Fibroblast of mammary gland (primary cell): ENCODE results near the gene DERL2.

Experiments used
- DNase-seq: peaks from one replicate; pipeline ENCODE4 v3.0.0-alpha.2; 2010; ENCODE audit warnings: low read depth
- H3K4me3 ChIP-seq: 2 replicates; pipeline ENCODE4 v1.5.1; 2011; ENCODE audit warnings: low read depth, mild to moderate bottlenecking, low read length, moderate library complexity; ENCODE audit not compliant: control insufficient read depth
- CTCF ChIP-seq: conservative IDR thresholded peaks from 2 replicates; pipeline ENCODE4 v1.5.1; 2011; ENCODE audit warnings: low read depth, low read length, inconsistent platforms; ENCODE audit not compliant: control insufficient read depth, insufficient read depth

Gene DERL2

GRCh38 chr17:5527601-5528250 lies 41.7 kb upstream of the DERL2 start:
- no peak for TF ChIP-seq CTCF
- no peak for DNase-seq
- H3K4me3 ChIP-seq = no peak overlapping the region

- no peak overlapping the region for H3K4me3 ChIP-seq
- TF ChIP-seq CTCF = no peak
- DNase-seq = peak; percentile 97
These were observed 41.0 kb upstream of the DERL2 start for GRCh38 chr17:5526821-5527598.

- TF ChIP-seq CTCF = no peak
These were observed 37.3 kb upstream of the DERL2 start for GRCh38 chr17:5523249-5523648.

GRCh38 chr17:5522476-5522875 lies 36.5 kb upstream of the DERL2 start:
- TF ChIP-seq CTCF = no peak
- DNase-seq = no peak
- no peak overlapping the region for H3K4me3 ChIP-seq

More at GRCh38 chr17:5523249-5523648, 37.3 kb upstream of the DERL2 start:
- H3K4me3 ChIP-seq = no peak overlapping the region
- DNase-seq = peak; percentile 19

GRCh38 chr17:5516060-5516792 lies 30.2 kb upstream of the DERL2 start:
- peak; percentile 98 for DNase-seq
- TF ChIP-seq CTCF = no peak
- H3K4me3 ChIP-seq = no peak overlapping the region

- DNase-seq = no peak
- no peak overlapping the region for H3K4me3 ChIP-seq
- TF ChIP-seq CTCF = no peak
These were observed 29.0 kb upstream of the DERL2 start for GRCh38 chr17:5514976-5515375.
